GM19467 (cell line): ENCODE measurements around the gene TPP2.

Experiments
- ATAC-seq: cut with Tn5 transposase; IDR thresholded peaks from one replicate; pipeline ENCODE4 v1.9.1; 2021; ENCODE audit warnings: mild to moderate bottlenecking, moderate library complexity; ENCODE audit not compliant: unreplicated experiment

The TPP2 gene

DNA sequence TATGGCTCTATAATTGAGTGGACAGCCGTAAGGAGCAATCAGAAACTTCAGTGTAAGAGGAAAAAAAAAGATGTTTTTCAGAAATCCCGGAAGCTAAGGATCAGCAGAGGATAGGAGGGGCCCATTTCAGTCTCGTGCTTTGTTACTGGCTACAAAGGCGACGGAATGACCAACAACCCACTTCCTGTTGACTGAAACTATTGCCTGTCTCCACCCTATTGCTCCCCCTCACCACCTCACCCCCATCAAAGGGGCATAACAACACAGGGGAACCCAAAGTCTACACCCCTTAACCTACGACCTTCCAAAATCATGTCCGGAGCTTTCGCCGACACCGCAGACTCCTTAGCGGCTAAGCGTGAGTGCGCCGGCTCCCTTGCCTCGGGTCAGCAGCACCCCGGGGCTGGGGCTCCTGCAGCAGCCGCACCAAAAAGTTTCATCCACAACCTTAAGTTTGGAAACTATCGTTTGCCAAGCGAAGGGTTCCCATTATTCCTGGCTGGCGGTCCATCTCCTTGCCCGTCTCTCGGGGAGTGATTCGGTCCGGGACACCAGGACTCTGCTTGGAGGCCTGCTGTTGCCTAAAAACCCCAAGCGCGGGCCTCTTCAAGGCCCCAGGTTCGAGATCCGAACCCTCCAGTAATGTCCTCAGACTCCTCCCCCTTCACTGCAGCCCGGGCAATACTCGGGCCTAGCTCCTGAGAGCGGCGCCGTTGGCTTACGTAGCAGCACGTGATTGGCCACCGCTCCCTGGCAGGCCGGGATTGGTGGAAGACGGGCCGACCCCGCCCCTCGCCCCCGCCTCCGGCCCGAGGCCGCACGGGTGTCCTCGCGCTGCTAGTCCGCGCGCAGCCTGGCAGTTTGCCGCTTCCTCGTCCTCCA, at the start of gene TPP2:
Gene TPP2 (plus strand): TSS at position 840 of the 882 bp plus-strand sequence. CDS start 53 bp downstream, outside the sequence.
- peak; percentile 75 for ATAC-seq

GRCh38 chr13:102548811-102549210, 48.0 kb upstream of the TPP2 start:
- ATAC-seq: no peak

DNA sequence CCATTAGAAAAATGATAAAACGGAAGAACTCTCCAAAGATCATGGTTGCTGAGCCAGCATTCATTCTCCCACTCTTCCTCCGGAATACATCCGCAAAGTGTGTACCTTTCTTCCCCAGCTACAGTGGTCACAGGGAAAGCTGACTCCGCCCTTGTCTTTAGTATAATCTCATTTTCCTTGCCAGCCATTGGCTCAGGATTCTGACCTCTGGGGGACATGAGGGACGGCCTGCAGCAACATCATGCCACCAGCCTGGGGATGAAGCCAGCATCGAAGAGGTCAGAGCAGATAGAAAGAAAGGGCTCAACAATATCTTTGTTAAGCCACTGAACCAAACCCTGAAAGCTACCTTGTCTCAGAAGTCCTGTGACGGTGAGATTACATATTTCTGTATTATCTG, 46.3 kb upstream of the TPP2 start:
- no peak for ATAC-seq

- peak; percentile 64 for ATAC-seq
These were observed 40.8 kb upstream of the TPP2 start for GRCh38 chr13:102555914-102556553.

GRCh38 chr13:102556806-102557205, 40.0 kb upstream of the TPP2 start:
- no peak for ATAC-seq

GRCh38 chr13:102558029-102558428, 38.8 kb upstream of the TPP2 start:
- ATAC-seq: no peak

DNA sequence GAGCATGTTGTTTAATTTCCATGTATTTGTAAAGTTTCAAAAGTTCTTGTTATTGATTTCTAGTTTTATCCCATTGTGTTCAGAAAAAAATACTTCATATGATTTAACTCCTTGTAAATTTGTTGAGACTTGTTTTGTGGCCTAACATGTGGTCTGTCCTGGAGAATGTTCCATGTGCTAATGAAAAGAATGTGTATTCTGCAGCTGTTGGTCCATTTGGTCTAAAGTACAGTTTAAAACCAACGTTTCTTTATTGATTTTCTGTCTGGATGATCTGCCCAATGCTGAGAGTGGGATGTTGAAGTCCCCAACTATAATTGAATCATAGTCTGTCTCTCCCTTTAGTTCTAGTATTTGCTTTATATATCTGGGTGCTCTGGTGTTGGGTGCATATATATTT, 34.9 kb upstream of the TPP2 start:
- ATAC-seq: no peak

DNA sequence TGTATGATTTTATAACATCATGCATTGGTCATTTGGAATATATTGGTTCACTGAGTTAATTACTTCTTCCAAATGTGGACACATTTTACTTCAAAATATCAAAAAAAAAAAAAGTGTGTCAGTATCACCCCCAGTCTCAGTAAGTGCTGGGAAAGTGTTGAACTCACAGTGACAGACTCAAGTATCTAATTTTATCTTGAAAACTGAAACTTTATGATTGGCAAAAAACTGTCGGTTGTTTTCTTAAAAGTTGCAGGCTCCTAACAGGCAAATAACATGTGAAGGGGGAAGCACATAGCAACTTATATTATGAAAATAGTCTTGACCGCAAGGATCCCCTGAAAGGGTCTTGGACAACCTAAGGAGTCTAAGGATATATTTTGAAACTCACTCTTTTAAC, 33.5 kb upstream of the TPP2 start:
- no peak for ATAC-seq

- ATAC-seq: no peak
These were observed 32.2 kb upstream of the TPP2 start for GRCh38 chr13:102564564-102564963.

DNA sequence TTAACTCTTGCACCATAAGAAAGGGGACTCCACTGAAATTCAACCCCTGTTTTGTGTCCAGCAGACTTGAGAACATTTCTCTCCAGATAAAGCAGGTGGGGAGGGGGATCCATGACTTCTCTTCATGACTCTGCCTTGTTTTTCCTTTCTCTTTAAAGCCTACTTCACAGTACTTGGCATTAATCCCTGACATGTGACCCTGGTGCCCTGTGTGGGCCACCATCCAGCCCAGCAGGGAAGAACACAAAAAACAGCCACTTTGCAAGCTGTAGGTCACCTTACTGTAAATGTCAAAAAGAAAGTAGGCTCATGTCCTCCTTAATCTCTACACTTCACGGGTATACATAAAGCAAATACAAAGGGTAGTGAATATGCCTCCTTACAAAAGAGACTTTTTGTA, 30.3 kb upstream of the TPP2 start:
- ATAC-seq: no peak

DNA sequence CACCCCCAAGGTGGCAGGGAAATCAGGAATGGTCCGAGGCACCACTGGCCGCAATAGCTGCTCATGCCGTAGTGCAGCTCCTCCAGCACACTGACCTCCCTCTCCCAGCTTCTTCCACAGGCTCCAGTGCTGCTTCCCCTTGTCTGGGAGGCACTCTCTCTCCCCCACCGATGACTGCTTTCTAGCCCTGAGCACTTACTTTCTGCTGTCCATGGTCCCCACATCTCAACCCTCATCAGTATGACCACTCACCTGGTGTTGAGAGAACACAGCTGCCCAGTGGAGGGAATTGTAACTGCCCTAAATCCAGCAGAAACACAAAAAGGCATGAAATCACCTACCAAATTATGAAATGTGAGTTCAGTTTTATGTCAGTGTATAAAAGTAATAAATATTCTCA, 28.9 kb upstream of the TPP2 start:
- ATAC-seq: no peak

- no peak for ATAC-seq
These were observed 27.3 kb upstream of the TPP2 start for GRCh38 chr13:102569488-102569887.

DNA sequence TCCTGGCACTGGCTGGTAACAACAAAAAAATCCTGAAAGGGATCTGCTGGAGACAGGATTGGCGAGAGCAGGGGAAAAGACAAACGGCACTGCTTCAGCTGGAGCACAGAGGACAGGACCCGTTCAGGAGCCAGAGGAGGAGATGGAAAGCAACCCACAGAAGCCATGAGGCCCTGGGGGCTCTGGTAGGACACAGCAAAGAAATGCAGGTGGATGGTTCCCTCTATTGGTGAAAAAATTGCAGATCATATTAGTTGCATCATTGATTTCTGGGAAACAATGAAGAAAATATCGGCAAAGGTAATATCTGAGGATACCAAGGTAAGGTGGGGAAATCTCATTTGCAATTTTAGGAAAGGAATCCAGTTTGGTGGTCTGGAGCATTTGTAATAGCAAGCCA, 25.7 kb upstream of the TPP2 start:
- no peak for ATAC-seq

GRCh38 chr13:102572323-102572722, 24.5 kb upstream of the TPP2 start:
- no peak for ATAC-seq

GRCh38 chr13:102580552-102581169, 16.1 kb upstream of the TPP2 start:
- peak; percentile 64 for ATAC-seq

DNA sequence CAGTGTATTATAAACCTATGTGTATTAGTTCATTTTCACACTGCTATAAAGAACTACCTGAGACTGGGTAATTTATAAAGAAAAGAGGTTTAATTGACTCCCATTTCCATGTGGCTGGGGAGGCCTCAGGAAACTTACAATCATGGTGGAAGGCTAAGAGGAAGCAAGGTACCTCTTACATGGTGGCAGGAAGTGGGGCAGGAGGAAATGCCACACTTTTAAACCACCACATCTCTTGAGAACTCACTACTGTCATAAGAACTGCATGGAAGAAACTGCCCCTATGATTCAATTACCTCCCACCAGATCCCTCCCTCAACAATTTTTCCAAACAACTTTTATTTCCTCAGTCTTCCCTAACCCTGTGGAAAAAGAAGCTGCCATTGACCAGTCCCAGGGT, 14.5 kb upstream of the TPP2 start:
- no peak for ATAC-seq

GRCh38 chr13:102584434-102584833, 12.4 kb upstream of the TPP2 start:
- ATAC-seq: peak; percentile 61

- ATAC-seq: no peak
These were observed 10.2 kb upstream of the TPP2 start for GRCh38 chr13:102586615-102587014.

DNA sequence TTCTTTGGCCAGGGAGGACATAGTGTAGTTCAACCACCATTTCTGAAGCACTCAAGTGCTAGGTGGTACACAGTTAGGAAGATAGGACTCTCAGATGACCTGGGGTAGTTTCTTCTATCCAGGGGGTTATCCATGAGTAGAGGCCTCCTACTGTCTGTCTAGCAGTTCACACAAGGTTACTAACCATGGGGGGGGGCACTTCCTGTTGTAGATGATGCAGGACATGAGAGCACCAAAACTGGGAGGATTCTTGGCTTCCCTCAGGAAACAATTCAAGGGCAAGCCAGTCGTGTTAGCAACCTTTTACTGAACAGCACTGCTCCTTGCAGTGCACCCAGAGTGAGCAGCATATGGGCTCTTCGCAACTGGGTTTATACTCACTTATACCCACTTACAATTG, 8.9 kb upstream of the TPP2 start:
- no peak for ATAC-seq

- no peak for ATAC-seq
These were observed 7.4 kb upstream of the TPP2 start for GRCh38 chr13:102589301-102589822.

DNA sequence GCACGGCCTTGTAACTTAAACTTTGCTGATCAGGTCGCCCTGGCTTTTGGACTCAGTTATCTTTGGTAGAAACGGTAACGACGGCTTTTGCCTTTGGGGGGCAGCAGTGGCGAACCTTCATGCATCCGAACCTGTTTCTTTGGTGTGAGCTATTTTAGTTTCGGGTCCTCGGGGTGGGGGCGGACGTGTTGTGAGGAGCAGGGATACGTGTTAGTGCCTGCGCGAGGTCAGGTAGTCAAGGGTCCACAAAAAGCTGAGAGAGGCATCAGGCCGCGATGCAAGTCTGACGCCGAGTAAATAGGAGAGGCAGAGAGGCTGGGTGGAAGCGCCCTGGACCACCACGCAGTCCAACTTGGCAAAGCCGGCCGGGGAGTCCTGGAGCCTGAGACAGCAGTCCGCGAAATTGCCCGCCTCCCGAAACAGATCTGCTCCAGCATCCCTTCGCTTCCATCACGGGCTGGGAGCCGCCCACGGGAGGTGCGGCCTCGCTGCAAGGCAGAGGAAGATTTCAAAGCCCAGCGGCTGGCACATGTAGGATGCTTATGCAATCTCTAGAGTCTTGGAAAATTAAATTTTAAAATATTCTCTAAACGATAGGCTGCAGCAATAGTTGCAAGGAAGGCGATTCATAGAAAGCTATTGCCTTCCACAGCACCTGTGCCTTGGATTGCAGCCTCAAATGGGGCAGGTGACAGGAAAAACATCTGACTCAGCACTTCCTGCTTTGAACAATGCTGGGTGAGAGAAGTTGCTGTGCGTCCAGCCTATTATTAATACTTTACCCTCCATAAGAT, 4.6 kb upstream of the TPP2 start:
- ATAC-seq: peak; percentile 32
